BE2C (cell line): ENCODE measurements around the gene MIER2.

Source experiments
- DNase-seq: peaks from one replicate; pipeline ENCODE4 v3.0.0-alpha.2; 2020
- H3K27me3 ChIP-seq: fragments of 250-450 bp; sonication (Bioruptor Pico); 2 replicates; pipeline ENCODE4 v1.5.1; 2020; ENCODE audit warnings: mild to moderate bottlenecking
- H3K36me3 ChIP-seq: fragments of 250-450 bp; sonication (Bioruptor Pico); 2 replicates; pipeline ENCODE4 v1.5.1; 2020; ENCODE audit warnings: mild to moderate bottlenecking
- H3K4me1 ChIP-seq: fragments of 250-450 bp; sonication (Bioruptor Pico); 2 replicates; pipeline ENCODE4 v1.5.1; 2020
- H3K4me3 ChIP-seq: 2 replicates; pipeline ENCODE4 v1.5.1; 2011; ENCODE audit warnings: low read depth, low read length
- H3K9me3 ChIP-seq: fragments of 250-450 bp; sonication (Bioruptor Pico); 2 replicates; pipeline ENCODE4 v1.5.1; 2020
- TF ChIP-seq, protein P1 (sequence below): IDR thresholded peaks from 2 replicates; pipeline ENCODE4 v1.5.1; 2012; ENCODE audit warnings: mild to moderate bottlenecking, low read depth, low read length

MIER2 gene

GRCh38 chr19:377801-378581, 33.4 kb upstream of the MIER2 start:
- no peaks in the 10 kb centered on the region for H3K4me1 ChIP-seq
- no peaks in the 10 kb centered on the region for H3K36me3 ChIP-seq
- H3K9me3 ChIP-seq = no peaks in the 10 kb centered on the region
- no peak overlapping the region for H3K4me3 ChIP-seq
- TF ChIP-seq, protein P1, sequence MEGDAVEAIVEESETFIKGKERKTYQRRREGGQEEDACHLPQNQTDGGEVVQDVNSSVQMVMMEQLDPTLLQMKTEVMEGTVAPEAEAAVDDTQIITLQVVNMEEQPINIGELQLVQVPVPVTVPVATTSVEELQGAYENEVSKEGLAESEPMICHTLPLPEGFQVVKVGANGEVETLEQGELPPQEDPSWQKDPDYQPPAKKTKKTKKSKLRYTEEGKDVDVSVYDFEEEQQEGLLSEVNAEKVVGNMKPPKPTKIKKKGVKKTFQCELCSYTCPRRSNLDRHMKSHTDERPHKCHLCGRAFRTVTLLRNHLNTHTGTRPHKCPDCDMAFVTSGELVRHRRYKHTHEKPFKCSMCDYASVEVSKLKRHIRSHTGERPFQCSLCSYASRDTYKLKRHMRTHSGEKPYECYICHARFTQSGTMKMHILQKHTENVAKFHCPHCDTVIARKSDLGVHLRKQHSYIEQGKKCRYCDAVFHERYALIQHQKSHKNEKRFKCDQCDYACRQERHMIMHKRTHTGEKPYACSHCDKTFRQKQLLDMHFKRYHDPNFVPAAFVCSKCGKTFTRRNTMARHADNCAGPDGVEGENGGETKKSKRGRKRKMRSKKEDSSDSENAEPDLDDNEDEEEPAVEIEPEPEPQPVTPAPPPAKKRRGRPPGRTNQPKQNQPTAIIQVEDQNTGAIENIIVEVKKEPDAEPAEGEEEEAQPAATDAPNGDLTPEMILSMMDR = no peak
- DNase-seq = no peak
- H3K27me3 ChIP-seq = peaks cover 4% of the 10 kb centered on the region; the same call in 1 of the 2 replicates

DNA sequence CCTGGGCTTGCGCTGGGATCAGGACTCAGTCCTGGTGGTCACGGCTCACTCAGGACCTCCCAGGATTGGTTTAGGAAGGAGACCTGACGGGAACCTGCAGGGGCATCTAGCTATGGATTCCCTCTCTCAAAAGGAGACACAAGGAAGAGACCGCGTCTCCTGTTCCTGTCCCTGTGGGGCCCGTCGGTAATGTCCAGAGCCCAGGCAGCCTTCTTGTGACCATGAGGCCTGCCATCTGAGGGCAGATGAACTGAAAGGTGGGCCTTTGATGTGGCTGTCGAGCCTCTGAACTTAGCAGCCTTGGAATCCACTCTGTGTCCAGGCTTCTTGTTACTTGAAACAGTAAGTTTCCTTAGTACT, 31.5 kb upstream of the MIER2 start:
- no peak for DNase-seq
- Histone ChIP-seq H3K9me3 (no peaks in the 10 kb centered on the region), H3K4me1 (no peaks in the 10 kb centered on the region), H3K36me3 (no peaks in the 10 kb centered on the region), H3K4me3 (no peak overlapping the region), H3K27me3 (peaks cover 10% of the 10 kb centered on the region; the same call in 1 of the 2 replicates)
- TF ChIP-seq, protein P1 = no peak

DNA sequence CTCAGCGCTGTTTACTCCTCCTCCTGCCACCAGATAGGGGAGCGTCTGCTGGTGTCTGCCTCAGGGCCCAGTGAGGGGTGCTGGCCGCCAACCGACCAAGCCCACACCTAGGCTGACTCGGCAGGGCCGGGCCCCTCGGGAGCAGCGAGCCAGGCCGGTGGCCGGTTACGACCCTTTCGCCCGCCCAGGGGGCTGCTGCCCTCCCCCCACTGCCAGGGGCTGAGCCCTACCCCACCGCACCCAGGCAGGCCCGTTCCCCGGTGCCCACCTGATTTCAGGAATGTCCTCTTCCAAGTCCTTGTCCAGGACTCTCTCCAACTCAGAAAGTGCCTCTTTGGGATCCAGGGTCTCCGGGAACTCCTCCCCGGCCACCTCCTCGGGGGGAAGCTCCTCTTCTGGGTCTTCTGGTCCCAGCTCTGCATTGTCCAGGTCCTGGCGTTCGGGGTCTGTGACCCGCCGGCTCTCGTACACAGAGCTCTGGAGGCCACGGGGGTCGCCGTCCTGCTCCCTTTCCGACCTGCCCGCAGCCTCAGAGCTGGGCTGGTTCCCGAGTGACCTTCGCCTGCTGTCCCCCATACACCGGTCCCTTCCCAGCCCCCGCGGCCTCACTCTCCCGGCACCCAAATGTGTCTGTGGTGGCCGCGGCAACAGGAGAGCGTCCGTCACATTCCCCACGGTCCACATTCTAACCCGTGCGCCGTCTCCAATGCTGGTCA, 31.0 kb upstream of the MIER2 start:
- DNase-seq = no peak
- H3K4me1 ChIP-seq = no peaks in the 10 kb centered on the region
- no peaks in the 10 kb centered on the region for H3K36me3 ChIP-seq
- H3K27me3 ChIP-seq = peaks cover 10% of the 10 kb centered on the region; the same call in 1 of the 2 replicates
- TF ChIP-seq, protein P1 = no peak
- H3K4me3 ChIP-seq = no peak overlapping the region
- H3K9me3 ChIP-seq = no peaks in the 10 kb centered on the region

DNA sequence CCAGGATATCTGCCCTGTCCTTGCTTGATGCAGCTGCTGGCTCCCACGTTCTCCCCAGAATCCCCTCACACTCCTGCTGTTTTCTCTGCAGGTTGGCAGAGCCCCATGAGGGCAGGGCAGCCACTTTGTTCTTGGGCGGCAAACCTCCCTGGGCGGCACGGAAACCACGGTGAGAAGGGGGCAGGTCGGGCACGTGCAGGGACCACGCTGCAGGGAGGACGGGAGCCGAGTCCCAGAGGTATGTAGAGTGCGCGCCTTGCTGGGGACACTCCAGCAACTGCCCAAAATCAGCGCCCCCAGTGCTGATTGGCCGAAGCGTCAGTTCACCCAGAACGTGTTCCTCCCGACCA, 30.3 kb upstream of the MIER2 start:
- no peak overlapping the region for H3K4me3 ChIP-seq

GRCh38 chr19:374183-374885, 29.7 kb upstream of the MIER2 start:
- no peak for DNase-seq
- TF ChIP-seq, protein P1 = no peak
- no peaks in the 10 kb centered on the region for H3K36me3 ChIP-seq
- no peak overlapping the region for H3K4me3 ChIP-seq
- peaks cover 10% of the 10 kb centered on the region; the same call in 1 of the 2 replicates for H3K27me3 ChIP-seq
- no peaks in the 10 kb centered on the region for H3K9me3 ChIP-seq
- no peaks in the 10 kb centered on the region for H3K4me1 ChIP-seq

More for the DNA sequence above, 30.3 kb upstream of the MIER2 start:
- peaks cover 10% of the 10 kb centered on the region; the same call in 1 of the 2 replicates for H3K27me3 ChIP-seq
- DNase-seq = no peak
- TF ChIP-seq, protein P1 = no peak
- no peaks in the 10 kb centered on the region for H3K4me1 ChIP-seq
- no peaks in the 10 kb centered on the region for H3K36me3 ChIP-seq
- H3K9me3 ChIP-seq = no peaks in the 10 kb centered on the region
